NCI-H2227 (cell line): Measurements from ENCODE around the gene TREM1.

Experiments used
- DNase-seq: peaks from one replicate; lab custom pipeline; 2025; ENCODE audit not compliant: unreplicated experiment; lab: John Stamatoyannopoulos, UW

Gene TREM1

DNA sequence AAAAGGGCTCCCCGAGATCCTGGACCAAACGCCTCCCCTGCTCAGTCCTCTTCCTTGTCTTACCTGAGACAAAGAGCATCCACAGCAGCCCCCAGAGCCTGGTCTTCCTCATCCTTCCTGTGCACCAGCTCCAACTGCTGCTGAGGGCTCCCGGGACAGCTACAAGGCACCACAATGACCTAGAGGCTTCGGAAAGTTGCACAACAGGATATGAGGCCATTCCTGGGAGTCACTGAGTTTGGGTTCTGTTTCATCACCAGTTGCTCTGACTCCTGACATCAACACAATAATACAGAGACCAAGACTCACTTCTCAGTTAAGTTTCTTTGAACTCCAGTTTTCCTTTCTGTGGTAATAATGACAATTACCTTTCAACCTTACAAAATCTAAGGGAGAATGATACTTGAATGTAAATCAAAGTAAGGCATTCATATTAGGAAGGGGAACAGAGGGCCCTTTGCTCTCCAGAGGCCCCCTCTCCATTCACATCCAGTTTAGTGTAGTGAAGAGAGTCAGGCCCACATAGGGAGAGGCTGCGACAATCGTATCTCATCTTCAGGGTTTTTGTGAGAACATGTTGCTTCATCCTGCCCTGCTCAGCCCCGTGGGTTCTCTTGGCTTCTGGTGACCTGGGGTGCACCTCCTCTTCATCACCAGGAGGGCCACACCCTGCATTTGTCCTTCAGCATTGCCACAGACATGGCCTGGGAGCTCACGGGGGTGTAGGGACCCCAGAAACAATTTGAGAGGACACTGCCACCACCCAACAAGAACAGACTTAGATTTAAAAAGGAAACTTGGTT, at the start of gene TREM1:
Gene TREM1, minus strand, starts transcription at position 139 of the 803 bp plus-strand sequence. Its CDS starts 27 bp downstream, at position 112.
- no peak for DNase-seq

DNA sequence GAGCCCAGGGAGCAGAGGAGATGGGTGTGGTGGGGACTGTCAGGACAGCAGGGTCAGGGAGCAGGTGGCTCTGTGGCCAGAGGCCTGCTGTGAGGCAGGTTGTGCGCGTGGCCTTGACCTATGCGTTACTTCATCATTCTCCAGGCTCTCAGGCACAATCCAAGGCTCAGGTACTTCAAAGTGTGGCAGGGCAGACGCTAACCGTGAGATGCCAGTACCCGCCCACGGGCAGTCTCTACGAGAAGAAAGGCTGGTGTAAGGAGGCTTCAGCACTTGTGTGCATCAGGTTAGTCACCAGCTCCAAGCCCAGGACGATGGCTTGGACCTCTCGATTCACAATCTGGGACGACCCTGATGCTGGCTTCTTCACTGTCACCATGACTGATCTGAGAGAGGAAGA, 49.5 kb upstream of the TREM1 start:
- no peak for DNase-seq

DNA sequence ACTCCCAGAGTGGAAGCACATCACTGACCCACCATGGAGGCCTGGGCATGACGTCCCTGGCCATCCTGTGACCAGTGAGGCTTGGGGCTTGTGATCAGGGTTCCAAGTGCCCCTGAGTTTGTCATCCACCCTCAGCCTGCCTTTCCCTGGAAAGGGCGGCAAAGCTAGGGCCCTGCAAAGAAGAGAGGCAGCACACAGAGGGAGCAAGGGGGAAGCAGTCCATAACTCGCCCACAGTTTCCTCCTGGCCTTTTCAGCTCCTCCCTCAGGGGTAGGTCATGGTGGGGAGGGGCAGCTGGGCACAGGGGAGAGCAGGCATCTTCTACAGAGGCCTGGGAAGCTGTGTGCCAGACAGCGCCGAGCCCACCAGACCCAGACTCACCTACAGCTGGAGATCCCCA, 48.8 kb upstream of the TREM1 start, which contains the start of gene NCR2:
Gene NCR2, plus strand, starts transcription at position 313 of the 400 bp plus-strand sequence. CDS start 269 bp downstream, outside the sequence.
- DNase-seq, result no peak

DNA sequence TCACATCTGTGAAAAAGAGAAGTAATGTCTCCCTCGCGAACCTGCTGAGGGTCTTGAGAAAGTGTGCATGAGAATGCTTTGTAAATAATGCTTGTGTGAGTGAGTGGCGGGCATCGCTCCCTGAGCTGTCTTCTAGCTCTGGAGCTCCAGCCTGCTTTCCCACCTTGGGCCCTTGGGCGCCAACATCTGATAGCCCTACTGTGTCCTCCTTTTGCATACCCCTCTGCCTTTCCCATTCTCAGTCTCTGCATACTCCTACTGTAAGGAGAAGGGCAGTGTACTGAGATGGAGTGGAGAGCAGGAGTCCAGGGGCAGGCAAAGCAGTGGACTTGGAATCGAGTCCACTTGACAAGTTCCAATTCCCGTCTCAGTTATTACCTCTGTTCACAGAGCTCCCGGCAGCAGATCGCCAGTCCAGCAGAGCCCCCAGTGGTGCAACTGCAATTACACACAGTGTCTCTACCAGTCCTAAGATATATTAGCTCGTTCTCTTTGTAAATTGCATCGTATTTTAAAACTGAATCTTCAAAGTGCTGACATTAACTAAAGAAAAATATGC, 48.1 kb upstream of the TREM1 start:
- peak; percentile 19 for DNase-seq

DNA sequence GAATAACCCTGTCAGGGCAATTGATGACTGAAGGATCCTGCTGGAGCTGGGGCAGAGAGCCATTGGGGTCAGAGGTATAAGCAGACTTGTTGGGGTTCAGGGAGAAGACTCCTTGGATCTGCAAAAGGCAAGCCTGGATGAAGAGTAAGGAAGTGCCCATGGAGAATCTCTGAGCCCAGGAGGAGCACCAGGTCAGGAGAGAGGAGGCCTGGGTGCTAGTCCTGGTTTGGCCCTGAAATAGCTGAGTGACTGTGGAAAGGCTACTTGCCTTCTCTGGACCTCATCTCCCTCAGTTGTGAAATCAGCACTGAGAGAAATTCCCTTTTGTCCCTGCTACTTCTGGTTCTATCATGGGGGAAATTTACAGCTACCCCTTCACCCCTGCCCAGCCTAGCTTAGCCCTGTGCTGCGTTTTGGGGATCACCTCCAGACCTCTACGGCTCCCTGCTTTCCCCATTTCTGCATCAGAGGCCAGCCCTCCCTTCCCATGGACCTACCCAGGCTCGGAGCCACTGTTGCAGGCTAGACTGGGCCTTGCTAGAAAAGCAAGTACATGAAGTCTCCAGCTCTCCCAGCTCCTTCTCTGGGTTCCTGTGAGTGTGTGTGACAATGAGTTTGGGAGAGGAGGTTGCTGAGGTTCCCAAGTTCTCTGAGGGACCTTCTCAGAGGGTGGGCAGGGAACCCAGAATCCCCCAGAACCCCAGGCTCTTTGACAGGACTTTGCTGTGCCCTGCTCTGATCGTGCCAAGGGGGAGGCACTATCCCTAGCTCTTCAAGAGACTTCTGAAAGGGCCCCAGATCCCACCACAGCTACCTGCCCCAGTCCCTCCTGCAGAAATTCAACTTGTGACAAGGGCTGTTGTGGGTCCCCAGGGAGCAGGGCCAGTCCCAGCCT, 46.6 kb upstream of the TREM1 start:
- no peak for DNase-seq

DNA sequence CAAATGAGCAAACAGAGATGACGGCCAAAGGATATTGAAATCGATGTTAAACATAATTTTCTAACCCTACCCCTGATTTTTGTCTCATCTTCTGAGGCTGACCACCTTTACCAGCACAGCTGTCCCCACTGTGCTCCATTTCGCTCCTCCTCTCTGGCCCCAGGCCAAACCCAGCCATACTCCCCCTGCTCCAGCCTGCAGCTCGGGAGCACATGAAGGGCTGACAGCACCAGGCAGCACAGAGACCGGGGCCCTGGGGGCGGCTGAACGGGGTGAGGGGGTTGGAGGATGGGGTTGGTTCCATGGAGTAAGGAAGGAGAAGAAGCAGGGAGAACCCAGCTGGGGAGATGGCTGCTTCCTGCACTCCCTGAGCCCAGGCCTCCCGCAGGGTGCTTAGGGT, 45.8 kb upstream of the TREM1 start:
- no peak for DNase-seq

DNA sequence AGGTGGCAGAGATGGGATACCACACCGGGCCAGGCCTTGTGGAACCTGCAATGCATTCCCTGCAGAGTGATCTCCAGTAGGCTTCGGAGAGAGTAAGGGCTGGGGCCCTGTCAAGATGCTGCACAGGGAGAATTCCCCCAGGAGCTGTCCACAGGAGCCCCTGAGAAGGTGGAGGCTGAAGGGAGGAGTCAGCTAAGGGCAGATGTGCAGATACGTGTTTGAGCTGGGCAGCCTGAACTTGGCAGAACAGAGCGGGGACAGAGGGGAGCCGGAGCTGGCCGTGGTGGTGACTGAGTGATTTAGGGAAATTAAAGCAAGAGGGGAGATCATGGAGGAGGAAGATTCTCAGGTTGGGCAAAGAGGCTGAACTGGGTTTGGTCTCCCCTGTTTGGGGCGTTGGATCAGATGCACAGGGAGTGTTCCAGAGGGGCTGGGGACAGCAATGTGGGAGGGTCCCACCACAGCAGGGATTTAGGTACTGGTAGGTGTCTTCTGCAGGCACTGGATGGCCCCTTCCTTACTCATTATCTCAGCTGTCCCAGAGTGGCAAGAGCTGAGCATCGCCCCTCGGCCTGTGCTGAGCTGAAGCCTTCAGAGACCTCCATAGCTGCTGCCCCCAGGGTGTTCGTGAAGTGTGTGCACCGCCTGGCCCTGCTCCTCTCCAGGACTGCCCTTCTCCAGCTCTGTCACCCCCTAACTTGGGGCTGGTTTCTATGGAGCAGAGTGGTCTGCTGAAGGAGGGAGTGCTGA, 45.1 kb upstream of the TREM1 start:
- no peak for DNase-seq

DNA sequence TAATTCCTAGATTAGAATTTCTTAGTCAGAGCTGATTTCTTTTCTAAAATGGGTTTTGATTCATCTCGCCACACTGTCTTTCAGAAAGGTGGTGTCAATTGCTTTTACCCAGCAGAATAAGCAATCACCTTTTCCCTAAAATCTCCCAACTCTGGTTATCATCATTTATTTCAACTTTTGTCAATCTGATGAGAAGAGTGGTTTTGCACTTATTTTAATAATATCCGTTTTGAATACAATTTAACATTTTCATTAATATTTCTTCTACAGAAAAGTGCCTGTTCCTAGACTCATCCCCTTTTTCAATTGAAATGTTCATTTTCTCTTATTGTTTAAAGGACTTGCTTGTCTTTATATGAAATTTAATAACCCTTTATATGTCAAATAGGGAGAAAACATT, 40.7 kb upstream of the TREM1 start:
- no peak for DNase-seq

DNA sequence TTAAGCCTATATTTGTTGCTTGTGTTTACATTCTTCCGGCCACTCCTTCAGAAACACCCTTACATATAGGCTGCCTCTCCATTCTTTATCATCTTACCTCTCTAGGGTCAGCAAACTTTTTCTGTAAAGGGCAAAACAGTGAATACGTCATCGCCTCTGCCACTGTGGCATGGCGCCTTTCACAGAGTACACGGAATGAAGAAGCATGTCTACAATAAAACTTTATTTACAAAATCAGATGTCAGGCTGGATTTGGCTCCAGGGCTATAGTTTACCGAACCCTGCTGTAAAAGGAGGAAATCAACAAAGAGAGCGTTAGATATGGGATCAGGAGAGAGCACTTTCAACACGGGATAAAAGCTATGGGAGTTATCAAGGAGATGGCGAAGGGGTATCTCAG, 39.6 kb upstream of the TREM1 start:
- no peak for DNase-seq

DNA sequence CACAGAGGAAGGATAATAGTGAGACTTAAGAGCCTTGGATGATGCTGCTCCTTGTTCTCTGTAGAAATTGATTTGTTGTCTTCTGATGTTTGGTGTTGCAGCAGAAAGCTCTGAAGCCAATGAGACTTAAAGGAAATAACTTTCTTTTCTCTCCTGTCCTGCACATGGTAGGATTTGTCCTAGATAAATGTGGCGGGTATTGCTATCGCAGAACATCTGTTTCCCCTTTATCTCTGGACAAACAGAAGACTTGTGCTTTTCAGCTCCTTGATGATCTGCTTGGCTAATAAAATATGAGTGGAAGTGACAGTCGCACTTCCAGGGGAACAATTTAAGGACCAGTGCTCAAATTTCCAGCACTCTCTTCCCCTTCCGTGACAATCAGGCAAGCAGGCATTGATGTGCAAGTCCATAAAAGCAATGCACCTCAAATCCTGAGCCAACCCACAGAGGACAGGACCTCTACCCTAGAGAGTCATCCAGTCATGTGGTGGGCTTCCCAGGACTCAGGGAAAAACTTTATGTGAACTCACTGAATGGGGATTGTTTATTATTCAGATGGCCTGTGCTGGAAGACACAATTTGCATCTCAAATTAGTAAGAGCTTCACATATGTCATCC, 39.1 kb upstream of the TREM1 start:
- DNase-seq, result no peak

DNA sequence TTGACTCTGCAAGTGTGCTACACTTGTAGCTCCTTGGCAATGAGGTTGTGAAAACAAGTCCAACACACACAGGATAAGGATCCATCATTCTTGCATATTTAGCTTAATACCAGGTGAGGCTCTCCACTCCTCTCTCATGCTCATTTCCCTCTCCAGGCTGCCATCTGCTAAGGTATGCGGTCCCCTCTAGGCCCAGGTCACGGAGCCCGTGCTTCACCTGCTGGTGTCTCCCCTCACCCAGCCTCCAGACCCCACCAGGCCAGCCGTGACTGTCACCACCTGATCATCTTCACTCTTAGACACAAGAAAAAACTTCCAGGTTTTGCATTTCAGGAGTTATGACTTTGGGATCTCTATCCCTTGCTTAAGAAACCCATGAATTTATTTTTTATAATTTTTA, 34.7 kb upstream of the TREM1 start:
- DNase-seq, result no peak

DNA sequence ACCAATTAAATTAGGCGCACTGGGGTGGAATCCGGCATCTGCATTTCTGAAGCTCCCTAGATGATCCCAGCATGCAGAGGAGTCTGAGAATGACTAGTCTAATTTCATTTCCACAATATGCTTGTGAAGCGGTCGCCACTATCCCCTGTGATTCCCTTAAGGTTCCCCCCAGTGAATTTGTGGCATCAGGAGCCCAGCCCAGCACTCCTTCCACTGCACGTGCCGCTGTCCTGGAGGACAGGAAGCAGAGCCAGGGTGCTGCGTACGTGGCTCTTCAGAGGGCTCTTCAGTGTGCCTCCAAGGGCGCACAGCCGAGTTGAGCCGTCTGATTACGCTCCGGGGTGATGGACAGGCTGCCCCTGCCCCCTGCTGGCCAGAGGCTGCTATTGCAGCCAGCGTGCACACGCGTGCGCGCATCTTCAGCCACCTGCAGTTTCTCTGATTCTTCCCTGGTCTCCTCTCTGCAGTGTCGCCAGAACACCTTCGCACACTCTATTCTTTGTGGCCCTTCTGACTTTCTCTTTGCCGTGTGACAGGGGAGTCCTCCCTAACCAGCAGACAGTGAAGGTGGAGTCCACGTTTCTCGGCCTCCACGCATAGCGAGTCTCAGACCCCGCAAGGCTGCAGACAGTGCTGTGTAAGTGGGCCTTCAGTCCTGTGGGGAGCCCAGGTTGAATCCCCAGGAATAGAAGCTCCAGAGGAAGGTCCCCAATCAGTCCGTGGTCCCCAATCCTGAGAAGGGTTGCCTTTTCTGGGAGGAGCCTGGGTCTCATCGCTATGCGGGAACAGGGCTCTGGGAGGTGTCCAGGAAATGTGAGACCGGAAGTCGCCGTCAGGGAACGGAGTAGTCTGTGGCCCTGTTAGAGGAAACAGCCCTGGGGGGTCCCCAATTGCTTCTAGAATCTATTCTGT, 32.4 kb upstream of the TREM1 start:
- peak; percentile 85 for DNase-seq

DNA sequence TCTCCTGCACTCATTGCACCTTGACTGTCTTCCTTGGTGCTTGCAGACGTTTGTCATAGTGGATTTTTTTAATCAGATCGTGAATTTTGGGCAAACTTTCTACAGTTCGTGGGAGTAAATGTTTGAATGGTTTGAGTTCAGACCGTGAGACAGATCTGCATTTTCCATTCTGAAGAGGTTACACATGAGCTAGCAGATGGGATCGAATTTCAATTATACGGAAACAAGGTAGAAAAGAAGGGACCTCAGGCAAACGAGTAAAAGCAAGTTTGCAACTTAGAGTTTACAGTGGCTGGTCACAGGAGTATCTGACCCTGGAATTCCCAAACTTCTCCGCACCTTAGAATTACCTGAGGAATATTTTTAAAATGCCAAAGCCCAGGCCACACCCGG, 31.8 kb upstream of the TREM1 start:
- DNase-seq, result no peak

DNA sequence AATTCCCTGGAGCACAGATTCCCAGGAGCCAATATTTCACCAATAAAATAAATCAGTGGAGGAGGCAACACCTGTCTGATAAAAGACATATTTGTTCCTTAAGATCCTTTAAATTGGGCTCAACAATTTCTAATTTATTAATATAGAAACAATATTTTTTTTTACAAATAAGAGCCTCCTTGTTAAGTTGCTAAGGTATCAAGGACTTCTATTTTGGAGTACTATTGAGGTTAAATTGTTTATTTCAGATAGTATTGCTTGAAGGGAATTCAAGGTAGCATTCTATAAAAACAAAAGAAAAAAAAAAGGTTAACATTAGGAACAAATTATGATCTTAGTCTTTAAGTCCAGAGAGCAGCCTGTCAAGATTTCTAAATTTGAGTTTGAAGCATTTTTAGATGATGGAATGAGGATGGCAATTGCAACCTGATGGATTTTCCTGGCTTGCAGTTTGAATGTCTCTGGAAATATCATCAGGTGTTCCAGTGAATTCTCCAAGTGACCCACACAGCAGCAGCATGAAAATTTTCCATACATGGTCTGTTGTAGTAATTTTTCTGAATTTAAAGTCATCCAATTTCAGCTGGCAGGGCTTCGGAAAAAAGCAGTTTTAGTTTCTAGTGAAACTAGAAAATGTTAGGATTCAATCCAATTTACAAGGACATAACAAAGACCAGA, 29.6 kb upstream of the TREM1 start:
- no peak for DNase-seq

DNA sequence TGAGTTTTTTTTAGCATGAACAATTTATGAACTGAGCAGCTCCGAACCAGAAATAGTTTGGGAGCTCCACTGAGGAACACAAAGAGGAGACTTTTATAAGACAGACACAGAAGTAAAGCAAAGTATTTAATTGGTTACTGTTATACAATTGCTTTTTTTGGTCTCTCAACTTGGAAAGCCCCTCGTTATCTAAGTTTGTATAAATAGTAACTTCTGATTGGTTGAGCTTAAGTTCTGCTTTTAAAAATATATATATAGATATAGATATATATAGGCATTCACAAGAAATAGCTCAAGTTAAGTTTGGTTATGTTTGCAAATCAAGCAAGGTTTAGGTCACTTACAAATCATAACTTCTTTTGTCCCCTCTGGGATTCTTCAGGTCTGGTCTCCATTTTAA, 28.7 kb upstream of the TREM1 start:
- no peak for DNase-seq

DNA sequence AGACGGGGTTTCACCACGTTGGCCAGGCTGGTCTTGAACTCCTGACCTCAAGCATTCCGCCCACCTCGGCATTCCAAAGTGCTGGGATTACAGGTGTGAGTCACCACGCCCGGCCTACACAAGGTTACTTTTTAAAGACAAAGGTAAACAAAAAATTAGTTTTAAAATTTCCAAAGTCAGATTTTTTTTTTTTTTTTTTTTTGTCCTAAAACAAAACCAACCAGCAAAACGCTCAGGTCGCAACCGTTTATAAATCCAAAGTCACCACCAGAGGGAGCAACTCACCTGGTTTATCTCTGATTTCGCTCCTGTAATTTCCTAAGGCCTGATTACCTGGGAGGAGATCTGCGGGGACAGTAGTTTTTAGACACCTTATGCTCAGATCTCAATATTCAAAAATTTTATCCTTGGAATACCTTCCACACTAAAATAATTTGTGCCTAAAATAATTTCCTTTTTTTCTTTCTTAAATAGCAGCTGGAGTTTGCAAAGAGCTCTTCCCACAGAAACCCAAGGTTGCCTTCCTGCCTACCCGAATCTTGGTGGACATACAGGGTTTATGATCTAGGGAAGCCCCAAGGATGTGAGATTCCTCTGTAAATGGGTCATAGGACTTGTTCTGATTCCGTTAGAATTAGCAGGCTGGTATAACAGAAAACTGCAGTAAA, 19.8 kb upstream of the TREM1 start:
- DNase-seq, result peak; percentile 69

DNA sequence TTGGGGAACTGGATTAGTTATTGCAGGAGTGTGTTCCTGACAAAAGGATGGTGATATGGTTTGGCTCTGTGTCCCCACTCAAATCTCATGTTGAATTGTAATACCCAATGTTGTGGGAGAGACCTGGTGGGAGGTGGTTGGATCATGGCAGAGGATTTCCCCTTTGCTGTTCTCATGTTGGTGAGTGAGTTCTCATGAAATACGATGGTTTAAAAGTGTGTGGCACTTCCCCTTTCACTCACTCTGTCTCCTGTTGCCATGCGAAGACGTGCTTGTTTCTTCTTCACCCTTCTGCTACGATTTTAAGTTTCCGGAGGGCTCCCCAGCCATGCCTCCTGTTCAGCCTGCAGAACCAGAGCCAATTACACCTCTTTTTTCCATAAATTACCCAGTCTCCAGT, 16.2 kb upstream of the TREM1 start:
- no peak for DNase-seq

DNA sequence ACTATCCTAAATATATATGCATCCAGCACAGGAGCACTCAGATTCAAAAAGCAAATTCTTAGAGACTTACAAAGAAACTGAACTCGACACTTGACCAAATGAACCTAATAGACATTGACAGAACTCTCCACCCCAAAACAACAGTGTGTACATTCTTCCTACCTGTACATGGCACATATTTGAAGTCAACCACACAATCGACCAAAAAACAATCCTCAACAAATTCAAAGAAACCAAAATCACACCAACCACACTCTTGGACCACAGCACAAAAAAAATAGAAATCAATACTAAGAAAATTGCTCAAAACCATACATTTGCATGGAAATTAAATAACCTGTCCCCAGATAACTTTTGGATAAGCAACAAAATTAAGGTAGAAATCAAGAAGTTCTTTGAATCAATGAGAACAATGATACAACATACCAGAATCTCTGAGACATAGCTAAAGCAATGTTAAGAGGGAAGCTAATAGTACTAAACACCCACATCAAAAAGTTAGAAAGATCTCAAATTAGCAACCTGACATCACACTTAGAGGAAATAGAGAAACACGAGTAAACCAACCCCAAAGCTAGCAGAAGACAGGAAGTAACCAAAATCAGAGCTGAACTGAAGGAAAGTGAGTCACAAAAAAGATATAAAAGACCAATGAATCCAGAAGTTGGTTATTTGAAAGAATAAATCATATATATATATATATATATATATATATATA, 12.5 kb upstream of the TREM1 start:
- DNase-seq, result no peak
